ENCODE data around the gene PIM3.

GRCh38 chr22:49986325-49986724 lies 25.8 kb downstream of the PIM3 start:
- TF ChIP-seq POLR2A (IDR thresholded peaks at IDR 0.05) = no peak
- TF ChIP-seq, protein P1, sequence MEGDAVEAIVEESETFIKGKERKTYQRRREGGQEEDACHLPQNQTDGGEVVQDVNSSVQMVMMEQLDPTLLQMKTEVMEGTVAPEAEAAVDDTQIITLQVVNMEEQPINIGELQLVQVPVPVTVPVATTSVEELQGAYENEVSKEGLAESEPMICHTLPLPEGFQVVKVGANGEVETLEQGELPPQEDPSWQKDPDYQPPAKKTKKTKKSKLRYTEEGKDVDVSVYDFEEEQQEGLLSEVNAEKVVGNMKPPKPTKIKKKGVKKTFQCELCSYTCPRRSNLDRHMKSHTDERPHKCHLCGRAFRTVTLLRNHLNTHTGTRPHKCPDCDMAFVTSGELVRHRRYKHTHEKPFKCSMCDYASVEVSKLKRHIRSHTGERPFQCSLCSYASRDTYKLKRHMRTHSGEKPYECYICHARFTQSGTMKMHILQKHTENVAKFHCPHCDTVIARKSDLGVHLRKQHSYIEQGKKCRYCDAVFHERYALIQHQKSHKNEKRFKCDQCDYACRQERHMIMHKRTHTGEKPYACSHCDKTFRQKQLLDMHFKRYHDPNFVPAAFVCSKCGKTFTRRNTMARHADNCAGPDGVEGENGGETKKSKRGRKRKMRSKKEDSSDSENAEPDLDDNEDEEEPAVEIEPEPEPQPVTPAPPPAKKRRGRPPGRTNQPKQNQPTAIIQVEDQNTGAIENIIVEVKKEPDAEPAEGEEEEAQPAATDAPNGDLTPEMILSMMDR (IDR thresholded peaks at IDR 0.05) = no peak
